HG02642 (cell line): ENCODE results near the gene CRIP1.

Experiments used
- ATAC-seq: cut with Tn5 transposase; IDR thresholded peaks from one replicate; pipeline ENCODE4 v1.9.1; 2021; ENCODE audit warnings: mild to moderate bottlenecking; ENCODE audit not compliant: unreplicated experiment, poor library complexity

CRIP1 gene

DNA sequence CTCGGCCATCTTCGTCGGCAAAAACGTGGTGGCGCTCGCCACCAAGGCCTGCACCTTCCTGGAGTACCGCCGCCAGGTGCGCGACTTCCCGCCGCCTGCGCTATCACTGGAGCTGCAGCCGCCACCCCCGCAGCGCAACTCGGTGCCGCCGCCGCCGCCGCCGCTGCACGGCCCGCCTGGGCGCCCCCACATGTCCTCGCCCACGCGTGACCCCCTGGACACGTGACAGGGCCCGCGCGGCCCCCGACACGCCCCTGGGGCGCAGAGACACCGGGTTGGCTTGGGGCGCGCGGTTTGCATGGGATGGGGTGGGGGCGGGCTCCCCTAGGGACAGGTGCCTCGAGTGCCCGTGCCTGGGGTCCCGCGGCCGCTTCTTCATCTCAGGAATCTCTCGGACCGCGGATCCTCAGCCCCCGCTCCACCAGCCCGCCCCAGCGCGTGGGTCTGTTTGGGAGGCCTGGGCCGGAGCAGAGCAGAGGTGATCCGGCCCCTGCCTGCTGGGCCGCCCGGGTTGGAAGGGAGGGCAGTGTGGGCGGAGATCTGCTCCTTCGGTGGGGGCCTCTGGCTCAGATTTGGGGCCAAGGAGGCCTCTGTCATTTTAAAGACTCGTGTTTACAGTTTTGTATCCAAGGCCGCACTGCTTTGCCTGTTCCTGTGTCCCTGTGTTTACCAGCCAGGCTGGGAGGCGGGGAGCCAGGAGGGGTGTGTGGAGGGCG, 43.0 kb downstream of the CRIP1 start:
- ATAC-seq, result no peak

DNA sequence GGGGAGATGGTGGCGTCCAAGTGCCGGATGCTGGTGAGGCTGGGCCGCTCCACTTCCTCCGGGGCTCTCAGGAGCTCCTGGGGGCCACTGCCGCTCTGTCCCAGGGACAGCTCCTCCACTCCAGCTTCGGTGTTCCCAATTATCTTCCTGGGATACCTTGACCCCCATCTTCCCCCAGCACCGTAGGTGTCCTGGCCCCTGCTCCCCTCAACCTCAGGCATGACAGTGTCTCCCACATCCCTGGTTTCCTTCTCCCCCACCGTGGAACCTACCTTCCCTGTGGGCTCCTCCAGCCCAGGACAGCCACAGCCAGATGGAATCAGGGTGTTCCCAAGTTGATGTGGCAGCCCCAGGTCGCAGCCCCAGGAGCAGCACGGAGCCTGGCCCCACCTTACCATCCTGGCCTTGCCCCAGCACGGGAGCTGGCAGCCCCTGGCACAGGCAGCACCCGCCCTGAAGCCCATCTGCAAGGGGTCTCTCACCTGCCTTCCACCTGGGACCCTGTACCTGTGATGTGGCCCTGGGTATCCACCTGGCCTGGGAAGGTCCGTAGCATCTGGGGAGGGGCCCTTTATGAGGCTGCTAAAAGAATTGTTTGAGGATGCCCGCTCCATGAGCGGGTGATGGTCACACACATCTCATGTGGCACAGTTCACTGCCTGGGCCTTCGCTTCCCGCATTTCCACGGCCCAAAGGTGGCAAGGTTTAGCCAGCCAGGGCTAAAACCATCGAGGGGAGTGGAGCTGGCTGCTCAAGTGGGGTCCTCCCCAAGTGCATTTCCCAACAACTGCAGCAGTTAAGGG, 43.8 kb downstream of the CRIP1 start:
- no peak for ATAC-seq

DNA sequence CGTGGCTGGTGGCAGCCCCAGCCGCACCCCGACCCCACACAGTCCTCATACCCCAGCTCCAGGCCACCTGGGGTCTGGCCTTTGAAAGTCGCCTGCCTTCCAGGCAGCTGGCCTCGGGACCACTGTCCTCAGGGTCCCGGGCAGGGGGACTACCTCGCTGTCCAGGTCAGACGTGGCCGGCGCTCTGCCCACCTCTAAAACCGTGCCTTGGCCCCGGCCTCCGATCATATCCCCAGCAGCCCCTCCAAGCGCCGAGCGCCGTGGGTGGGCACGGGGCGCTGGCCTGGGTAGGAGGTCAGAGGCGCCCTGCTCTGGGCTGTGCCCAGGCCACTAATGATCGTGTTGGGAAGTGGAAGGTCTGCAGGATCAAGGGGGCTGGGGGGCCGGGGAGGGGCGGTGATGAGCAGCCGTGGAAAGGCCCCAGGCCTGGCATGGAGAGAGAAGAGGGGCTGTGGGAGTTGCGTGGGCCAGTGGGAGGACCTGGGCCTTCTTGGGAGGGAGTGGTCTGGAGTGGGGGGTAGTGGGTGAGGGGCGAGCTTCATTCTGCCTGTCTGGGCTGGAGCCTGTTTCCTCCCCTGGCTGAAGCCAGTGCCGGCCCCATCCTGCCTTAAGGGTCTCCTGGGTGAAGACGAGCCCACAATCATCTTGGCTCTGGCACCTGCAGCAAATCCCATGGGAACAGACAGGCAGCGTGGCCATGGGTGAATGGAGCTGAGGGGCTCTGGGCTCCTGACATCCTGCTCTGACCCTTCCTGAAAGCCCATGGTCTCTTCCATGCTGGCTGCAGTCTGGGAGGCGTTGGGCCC, 44.6 kb downstream of the CRIP1 start:
- ATAC-seq, result no peak

DNA sequence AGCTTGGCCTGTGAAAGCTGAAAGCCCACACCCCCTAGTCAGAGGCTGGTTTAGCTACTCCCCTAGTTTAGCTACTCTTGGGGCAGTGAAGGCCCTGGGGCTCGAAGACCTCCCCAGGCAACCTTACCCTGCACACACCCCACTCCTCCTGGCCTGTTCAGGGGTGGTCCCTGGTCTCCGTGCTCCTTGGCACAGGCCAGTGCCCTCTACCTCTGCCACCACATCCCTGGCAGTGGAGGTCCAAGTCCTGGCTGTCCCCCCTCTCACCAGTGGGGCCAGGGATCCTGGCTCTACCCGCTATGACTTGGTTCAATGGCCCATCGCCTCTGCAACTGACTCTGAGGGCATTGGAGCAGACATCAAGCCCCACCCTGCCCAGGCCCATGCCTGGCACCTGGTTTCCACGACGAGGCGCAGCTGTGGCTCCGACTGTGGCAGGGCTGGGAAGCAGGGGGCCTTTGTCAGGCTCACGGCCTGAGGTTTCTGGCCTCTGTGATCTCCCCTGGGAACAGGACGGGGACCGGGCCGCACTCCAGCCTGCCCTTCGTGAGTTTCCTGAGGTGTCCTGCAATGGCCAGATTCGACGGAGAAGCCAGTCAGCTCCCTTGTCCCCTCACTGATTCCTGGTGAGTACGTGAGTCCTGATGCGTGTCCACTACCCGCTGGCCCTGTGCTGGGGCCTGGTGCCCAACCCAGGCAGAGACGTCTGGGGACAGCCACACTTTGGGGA, 45.4 kb downstream of the CRIP1 start:
- no peak for ATAC-seq

DNA sequence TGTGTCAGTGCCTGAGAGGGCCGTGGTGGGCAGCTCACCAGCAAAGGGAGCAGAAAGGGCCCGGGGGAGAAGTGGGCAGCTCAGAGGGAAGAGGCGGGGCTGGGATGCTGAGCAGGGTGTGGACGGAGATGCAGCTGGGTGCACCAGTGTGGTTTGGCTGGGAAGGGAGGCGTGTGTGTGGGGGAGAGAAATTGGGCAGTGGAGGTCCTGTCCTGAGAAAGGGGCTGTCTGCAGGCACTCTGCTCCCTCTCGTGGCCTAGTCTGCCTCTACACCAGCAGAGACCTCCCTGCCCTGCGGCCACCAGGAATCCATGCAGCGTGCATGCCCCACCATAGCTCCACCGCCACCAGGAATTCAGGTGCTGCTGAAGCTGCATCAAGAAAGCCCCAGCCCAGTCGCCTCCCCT, 46.1 kb downstream of the CRIP1 start:
- no peak for ATAC-seq

DNA sequence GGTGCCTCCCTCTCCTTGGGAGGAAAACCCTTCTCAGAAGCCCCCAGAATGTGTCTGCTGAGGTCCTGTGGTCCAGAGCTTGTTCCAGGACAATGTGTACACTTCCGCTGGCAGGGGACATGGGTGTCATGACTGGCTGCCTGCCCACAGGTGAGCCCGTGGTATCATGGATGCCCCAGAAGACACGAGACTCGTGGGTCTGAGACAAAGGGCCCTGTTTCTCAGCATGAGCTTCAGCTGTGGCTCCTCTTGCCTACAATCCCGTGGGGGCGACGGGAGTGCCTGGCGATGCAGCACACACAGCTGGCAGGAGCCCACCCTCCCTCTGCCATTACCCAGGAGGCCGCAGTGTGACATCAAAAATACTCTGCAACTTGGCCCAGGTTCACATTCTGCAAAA, 46.7 kb downstream of the CRIP1 start:
- ATAC-seq, result no peak

DNA sequence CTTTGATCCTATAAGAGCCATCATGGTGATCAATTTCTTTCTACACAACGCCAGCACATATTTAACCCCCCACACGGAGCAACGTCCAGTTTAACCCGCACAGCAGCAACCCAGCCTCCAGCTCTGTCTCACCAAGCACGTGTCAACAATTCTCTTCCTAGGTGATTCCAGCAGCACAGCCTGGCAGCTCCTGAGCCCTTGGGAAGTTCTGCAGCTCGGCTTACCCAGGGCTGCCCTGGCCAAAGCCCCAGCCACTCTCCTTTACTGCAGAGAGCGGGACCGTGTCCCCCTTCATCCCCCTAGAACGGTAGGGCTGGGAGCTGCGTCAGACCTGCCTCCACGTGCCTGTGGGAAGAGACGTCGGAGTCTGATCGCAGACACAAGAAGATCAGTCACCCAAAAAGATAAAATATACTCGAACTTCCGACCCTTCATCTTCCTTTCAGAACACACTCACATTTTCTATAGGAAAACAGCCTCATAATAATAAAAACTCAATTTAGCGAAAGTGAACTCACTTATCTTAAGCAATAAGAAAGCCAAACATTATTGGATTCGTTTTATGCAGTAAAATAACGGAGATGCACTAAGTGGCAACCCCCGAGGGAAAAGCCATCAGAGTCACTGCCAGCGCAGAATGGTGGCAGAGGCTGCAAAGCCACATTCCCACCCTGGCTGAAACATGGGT, 47.3 kb downstream of the CRIP1 start:
- no peak for ATAC-seq

DNA sequence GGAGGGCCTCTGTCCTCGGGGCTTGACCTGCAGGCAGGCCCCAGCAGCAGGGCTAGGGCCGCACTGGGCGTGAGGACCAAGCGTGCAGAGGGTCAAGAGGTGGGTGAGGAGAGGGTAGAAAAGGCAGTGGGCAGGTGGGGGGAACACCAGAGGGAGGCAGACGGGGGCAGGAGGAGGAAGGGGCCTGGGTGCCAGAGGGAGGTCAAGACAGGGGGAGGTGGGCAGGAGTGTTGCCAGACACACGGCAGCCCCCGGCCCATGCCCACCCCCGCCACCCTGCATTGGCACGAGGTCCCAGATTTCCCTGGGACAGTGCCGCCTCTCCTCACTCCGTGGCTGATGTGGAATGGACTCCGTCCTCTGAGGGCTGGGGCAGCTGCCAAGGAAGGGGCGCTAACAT, 47.9 kb downstream of the CRIP1 start:
- no peak for ATAC-seq

DNA sequence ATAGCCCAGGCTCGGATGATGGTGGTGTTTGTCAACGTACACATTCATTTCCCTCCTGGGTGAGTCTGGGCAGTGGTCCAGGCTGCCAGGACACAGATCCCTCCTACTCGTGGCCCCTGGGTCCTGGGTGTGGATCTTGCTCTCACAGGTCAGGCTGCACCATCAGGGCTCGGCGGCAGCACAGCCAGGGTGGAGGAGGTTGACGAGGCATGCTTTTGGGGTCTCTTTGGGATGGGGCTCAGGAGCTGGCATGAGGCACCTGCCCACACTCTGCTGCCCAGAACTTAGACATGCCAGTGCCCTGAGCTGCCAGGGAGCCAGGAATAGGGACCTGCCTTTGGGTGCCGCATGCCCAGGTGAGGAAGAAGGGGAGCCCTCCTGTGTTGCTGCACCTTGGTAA, 49.4 kb downstream of the CRIP1 start:
- no peak for ATAC-seq

DNA sequence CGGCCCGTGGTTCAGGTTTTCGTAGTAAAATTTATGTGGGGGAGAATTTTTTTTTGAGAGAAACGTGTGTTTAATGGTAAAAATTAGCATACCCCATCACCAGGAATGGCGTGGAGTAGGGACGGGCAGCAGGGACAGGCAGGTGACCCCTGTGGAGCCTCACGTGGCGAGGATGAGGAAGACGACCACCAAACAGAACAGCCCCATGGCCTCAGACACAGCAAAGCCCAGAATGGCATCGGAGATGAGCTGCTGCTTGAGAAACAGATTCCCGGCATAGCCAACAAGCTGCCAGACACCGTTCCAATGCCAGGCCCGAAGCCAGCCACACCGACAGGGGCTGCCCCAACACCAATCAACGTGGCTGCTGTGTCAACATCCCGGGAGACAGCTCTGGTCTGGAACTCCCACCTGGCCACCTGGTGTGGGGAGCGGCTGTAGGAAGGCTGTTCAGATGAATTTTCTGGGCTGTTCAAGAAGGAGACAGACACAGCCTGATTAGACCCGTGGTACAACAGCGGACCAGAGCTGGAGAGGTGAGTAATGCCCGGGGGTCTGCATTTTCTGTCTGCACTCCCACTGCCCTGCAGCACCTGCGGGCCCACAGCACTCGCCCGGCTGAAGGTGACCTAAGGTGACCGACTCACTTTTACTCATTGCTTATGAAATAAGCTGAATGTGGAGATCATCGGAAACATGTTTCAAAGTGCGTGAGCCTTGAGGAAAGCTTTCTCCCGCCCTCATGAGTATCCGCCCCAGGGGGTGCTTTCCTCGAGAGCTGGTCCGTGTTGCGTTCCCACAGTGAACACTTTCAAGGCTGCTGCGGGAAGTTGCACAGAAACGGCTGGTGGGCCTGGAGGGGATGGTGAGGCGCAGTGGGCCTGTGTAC, 50.2 kb downstream of the CRIP1 start:
- ATAC-seq, result no peak

DNA sequence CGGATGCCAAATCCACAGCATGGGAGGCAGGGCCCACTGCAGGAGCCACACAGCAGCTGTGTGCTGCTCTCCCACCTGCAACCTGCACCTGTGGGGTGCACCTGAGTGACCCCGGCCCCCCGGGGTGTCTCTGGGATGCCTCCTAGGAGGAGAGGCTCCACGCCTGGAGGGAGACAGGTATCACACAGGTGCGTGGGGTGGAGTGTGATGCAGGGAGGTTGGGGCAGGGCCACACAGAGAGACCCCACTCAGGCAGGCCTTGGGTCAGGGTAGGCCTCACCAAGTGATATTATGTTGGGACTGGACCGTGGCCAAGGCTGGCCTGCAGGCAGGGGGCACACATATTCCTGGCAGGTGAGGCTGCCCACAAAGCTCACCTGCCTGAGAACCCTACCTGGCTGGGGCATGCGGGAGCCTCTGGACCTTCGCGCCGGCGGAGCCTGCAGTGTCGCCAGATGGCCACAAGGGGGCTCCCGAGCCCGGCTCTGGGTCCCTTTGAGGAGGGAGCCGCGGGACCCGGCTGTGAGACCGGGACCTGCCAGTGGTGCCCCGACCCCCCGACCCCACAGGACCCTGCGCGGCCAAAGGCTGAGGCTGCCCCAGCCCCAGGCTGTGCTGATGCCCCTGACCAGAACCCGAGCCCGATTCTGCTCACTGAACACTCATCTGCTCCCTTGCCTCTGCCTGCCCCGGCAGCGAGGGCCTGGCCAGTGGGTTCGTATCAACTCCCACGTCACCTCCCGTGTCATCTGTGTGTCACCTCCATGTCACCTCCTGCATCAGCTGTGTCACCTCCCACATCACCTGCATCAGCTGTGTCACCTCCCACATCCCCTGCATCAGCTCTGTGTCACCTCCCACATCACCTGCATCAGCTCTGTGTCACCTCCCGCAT, 51.1 kb downstream of the CRIP1 start:
- ATAC-seq, result no peak
